ENCODE data around the gene NKX3-2. TPM values are rescaled to one million over a fixed set of nuclear protein-coding genes. Genes with fewer than 3 reads are reported as not detected.

The NKX3-2 gene
- total RNA-seq, 1 donor from 2014 or later, result not detected

- DNase-seq (ENCODE audit: low read depth, low spot score), result no peak
Measured at GRCh38 chr4:13545394-13545808, 1.1 kb upstream of the NKX3-2 start.

- DNase-seq (ENCODE audit: low read depth, low spot score), result peak; percentile 11
Measured at GRCh38 chr4:13544606-13545393, 492 bp upstream of the NKX3-2 start.

GRCh38 chr4:13543032-13543838 is 1.1 kb downstream of the NKX3-2 start:
- no peak for DNase-seq (ENCODE audit: low read depth, low spot score)

GRCh38 chr4:13542577-13543031 is 1.7 kb downstream of the NKX3-2 start:
- no peak for DNase-seq (ENCODE audit: low read depth, low spot score)

GRCh38 chr4:13541720-13542576 is 2.4 kb downstream of the NKX3-2 start:
- DNase-seq (ENCODE audit: low read depth, low spot score), result no peak

GRCh38 chr4:13541176-13541604 is 3.1 kb downstream of the NKX3-2 start:
- DNase-seq (ENCODE audit: low read depth, low spot score), result no peak

GRCh38 chr4:13540446-13541175 is 3.7 kb downstream of the NKX3-2 start:
- DNase-seq (ENCODE audit: low read depth, low spot score), result no peak

- DNase-seq (ENCODE audit: low read depth, low spot score), result no peak
Measured at GRCh38 chr4:13539619-13540445, 4.5 kb downstream of the NKX3-2 start.

GRCh38 chr4:13539047-13539618 is 5.2 kb downstream of the NKX3-2 start:
- no peak for DNase-seq (ENCODE audit: low read depth, low spot score)

- DNase-seq (ENCODE audit: low read depth, low spot score), result no peak
Measured at GRCh38 chr4:13538427-13538973, 5.8 kb downstream of the NKX3-2 start.

GRCh38 chr4:13537832-13538177 is 6.5 kb downstream of the NKX3-2 start:
- DNase-seq (ENCODE audit: low read depth, low spot score), result no peak

GRCh38 chr4:13537011-13537831 is 7.1 kb downstream of the NKX3-2 start:
- DNase-seq (ENCODE audit: low read depth, low spot score), result no peak

- DNase-seq (ENCODE audit: low read depth, low spot score), result no peak
Measured at GRCh38 chr4:13536607-13537006, 7.7 kb downstream of the NKX3-2 start.

- DNase-seq (ENCODE audit: low read depth, low spot score), result no peak
Measured at GRCh38 chr4:13535708-13536361, 8.5 kb downstream of the NKX3-2 start.

GRCh38 chr4:13535118-13535517 is 9.2 kb downstream of the NKX3-2 start:
- no peak for DNase-seq (ENCODE audit: low read depth, low spot score)

- no peak for DNase-seq (ENCODE audit: low read depth, low spot score)
Measured at GRCh38 chr4:13534344-13535063, 9.8 kb downstream of the NKX3-2 start.

GRCh38 chr4:13533670-13534343 is 10.5 kb downstream of the NKX3-2 start:
- no peak for DNase-seq (ENCODE audit: low read depth, low spot score)

Data from pulmonary artery endothelial cell (primary cell).